Raji (cell line): ENCODE data around the gene RASAL3.

Experiments
- POLR2A ChIP-seq: IDR thresholded peaks from 2 replicates; pipeline ENCODE4 v1.6.1; 2011; ENCODE audit warnings: low read depth, low read length, control low read depth; ENCODE audit not compliant: insufficient read depth

The RASAL3 gene

GRCh38 chr19:15456871-15457700, 7.3 kb downstream of the RASAL3 start:
- no peak for TF ChIP-seq POLR2A

GRCh38 chr19:15456441-15456840, 7.9 kb downstream of the RASAL3 start:
- no peak for TF ChIP-seq POLR2A

- TF ChIP-seq POLR2A = no peak
Measured at GRCh38 chr19:15455996-15456395, 8.3 kb downstream of the RASAL3 start.

- TF ChIP-seq POLR2A = no peak
Measured at GRCh38 chr19:15453906-15454860, 10.2 kb downstream of the RASAL3 start.

- TF ChIP-seq POLR2A = no peak
Measured at GRCh38 chr19:15453091-15453578, 11.2 kb downstream of the RASAL3 start.

GRCh38 chr19:15452111-15453047, 12.0 kb downstream of the RASAL3 start:
- TF ChIP-seq POLR2A = no peak

GRCh38 chr19:15450528-15450890, 13.8 kb downstream of the RASAL3 start:
- no peak for TF ChIP-seq POLR2A

- TF ChIP-seq POLR2A = no peak
Measured at GRCh38 chr19:15449620-15450527, 14.5 kb downstream of the RASAL3 start, which contains the start of gene WIZ. Gene WIZ, minus strand, starts transcription at chr19:15449956. Its CDS starts 1,649 bp downstream, at chr19:15448307.

- no peak for TF ChIP-seq POLR2A
Measured at GRCh38 chr19:15448778-15449619, 15.3 kb downstream of the RASAL3 start.

- no peak for TF ChIP-seq POLR2A
Measured at GRCh38 chr19:15448044-15448777, 16.1 kb downstream of the RASAL3 start.

GRCh38 chr19:15447057-15447456, 17.3 kb downstream of the RASAL3 start:
- TF ChIP-seq POLR2A = no peak

- TF ChIP-seq POLR2A = no peak
Measured at GRCh38 chr19:15445807-15446376, 18.5 kb downstream of the RASAL3 start.
